Measurements from ENCODE around the gene APOL6. TPM values are rescaled to one million over a fixed set of nuclear protein-coding genes. Genes with fewer than 3 reads are reported as not detected.
A peak's percentile ranks its signal among the peaks of the same experiment; 100 is the strongest.
"Not testable (repeated sequence)": the region's sequence is repeated elsewhere in the genome, so short reads cannot be mapped to it uniquely, and the experiment has no call there.

The APOL6 gene
- polyA plus RNA-seq, 3 donors, result 3.0 to 4.2 (median 3.6) TPM

DNA sequence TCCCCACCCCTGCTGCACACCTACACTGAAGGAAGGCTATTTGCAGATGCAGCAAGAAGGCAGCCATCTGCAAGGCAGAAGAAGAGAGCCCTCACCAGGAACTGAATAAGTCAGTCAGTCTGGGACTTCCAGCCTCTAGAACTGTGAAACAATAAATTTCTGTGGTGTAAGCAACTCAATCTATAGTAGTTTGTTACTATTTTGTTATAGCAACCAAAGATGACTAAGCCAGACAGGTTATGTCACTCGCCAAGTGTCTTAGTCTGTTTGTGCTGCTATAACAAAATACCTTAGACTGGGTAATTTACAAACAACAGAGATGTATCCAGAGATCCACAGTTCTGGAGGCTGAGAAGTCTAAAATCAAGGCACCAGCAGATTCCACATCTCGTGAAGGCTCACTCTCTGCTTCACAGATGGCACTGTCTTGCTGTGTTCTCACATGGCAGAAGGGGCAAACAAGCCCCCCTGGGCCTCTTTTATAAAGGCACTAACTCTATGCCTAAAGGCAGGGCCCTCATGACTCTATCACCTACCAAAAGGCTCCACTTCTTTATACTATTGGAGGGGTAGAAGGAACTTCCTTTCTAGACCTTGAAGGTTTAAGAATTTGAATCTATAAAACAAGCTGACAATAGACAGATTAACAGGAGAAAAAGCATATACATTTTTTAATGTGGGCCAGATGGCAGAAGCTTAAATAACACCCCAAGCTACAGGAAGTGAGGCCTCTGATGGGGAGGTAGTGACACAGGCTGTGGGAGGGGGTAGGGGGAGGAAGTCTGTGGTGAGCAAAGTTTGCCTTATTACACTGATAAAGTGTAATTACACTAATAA is 12.3 kb downstream of the APOL6 start:
- DNase-seq (ENCODE audit: extremely low read depth in 1 of 11, low read depth in 9 of 11, low spot score in 4 of 11), result no peak

DNA sequence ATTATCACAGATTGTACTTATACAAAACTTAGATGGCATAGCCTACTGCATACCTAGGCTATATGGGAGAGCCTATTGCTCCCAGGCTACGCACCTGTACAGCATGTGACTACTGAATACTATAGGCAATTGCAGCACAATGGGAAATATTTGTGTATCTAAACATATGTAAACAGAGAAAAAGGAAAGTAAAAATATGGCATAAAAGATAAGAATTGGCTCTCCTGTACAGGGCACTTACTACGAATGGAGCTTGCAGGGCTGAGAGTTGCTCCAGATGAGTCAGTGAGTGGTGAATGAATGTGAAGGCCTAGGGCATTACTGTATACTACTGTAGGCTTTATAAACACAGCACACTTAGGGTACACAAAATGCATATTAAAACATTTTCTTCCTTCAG is 13.2 kb downstream of the APOL6 start:
- no peak for DNase-seq (ENCODE audit: extremely low read depth in 1 of 11, low read depth in 9 of 11, low spot score in 4 of 11)

DNA sequence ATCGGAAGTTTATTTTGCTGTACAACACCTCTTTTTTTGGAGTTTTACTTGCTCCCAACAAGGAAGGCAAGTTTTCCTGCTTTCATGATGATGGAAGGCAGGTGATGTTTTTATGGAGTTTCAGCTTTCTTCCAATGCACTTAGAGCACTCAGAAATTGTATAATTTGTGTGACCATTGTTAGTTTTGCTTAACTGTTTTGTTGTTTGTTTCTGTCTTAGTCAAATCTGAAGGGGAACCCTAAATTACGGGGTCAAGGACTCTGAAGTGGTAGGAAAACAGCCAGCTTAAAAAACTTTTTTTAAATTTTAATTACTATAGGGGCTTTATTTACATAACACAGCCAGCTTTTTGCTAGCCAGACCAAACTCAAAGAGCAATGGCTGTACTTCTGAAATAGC is 14.7 kb downstream of the APOL6 start:
- peak in 1 of 11 donors; percentile 33 for DNase-seq (ENCODE audit: extremely low read depth in 1 of 11, low read depth in 9 of 11, low spot score in 4 of 11)

DNA sequence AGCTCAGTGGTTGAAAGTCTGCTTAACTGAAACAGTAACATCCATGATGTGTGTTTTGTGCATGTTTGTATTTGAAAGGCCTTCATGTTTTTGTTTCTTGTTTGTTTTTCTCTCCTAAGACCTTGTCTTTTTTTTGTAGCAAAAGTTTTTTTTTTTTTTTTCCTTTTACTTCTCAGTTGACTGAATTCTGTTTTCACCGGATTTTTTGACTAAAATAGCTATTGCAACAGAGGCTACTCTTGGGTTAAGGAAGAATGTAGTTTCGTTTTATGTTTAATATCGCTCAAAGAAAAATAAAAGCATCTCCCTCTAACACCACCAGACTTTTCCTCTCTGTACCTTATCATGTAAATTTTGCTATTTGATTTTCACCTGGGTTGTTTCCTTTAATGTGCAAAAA is 15.1 kb downstream of the APOL6 start:
- no peak for DNase-seq (ENCODE audit: extremely low read depth in 1 of 11, low read depth in 9 of 11, low spot score in 4 of 11)

DNA sequence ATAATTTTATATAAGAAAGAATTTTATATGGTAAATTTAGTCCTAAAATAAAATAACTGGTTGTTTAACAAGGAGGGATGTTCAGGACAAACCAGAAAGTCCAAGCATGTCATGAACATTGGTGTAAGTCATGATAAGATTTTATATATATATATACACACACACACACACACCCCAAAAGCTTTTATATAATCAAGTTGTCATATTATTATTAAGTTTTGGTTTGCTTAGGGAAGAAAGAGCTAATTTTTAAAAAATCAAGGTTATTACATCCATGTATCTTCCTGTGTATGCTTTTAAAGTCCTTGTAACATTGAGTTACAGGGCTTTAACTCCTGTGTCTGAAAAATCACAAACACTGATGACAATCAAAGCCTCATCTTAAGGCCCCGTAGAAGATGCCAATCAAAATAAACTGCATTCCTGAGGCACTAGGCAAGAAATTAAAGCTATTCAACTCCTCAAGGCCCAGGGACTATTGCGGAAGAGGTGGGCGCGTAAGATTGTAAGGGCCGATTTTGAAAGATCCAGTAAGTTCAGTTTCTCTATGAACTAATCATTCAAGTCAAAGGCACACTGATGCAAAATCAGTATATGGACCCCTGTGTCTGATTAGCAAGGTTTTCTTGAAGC is 16.8 kb downstream of the APOL6 start:
- DNase-seq (ENCODE audit: extremely low read depth in 1 of 11, low read depth in 9 of 11, low spot score in 4 of 11), result no peak

DNA sequence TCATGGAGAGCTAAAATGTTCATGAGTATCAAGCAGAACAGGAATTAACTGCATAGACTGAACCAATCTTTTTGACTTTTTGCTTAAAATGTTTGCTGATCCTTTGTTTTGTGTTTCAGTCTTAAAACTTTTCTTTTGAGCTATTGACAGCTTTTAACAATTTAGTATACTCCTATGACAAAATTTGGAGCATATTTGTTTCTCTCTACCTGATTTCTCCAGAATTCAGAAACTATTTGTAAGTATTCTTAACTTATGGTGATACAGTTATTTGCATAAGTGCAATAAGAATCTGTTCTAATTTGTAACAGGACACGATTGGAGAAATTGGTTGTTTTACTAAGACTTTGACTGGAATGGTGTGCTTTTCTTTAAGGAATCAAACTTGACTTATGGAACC is 18.5 kb downstream of the APOL6 start:
- not testable (repeated sequence) for DNase-seq (ENCODE audit: extremely low read depth in 1 of 11, low read depth in 9 of 11, low spot score in 4 of 11)

DNA sequence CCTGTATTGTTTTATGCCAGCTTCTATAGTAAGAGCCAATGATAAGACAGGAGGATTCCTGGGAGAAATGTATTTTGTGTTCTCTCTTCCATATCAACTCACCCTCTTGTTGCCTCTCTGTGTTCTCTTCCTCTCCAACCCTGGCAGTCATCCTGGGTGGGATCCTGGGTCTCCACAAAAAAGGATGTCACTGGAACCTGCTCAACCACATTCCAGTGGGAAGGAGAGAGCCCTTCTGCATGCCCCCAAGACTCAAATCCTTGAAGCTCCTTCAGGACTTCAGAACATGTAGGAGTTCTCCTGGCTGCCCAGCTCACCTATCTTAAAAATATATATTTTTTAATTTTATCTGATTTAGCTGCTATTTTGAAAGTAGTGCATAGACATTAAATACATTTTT is 26.1 kb downstream of the APOL6 start:
- DNase-seq (ENCODE audit: extremely low read depth in 1 of 11, low read depth in 9 of 11, low spot score in 4 of 11), result no peak

DNA sequence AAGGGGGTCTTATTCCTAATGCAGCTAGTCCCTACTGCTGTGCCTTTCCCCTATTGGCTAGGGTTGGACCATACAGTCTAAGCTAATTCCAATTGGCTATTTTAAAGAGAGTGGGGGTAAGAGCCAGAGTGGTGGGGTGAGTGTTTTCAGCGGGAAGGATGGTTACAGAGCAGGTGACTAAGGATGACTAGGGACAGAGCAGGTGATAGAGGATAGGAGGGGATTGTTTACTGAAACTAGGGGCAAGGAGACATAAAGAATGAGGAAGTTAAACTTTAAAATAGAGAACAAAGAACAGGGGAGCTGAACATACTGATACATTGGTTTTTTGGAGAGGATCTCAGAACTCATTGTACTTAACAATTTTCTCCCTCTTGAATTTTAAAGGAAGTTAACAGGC is 27.8 kb downstream of the APOL6 start:
- not testable (repeated sequence) for DNase-seq (ENCODE audit: extremely low read depth in 1 of 11, low read depth in 9 of 11, low spot score in 4 of 11)

DNA sequence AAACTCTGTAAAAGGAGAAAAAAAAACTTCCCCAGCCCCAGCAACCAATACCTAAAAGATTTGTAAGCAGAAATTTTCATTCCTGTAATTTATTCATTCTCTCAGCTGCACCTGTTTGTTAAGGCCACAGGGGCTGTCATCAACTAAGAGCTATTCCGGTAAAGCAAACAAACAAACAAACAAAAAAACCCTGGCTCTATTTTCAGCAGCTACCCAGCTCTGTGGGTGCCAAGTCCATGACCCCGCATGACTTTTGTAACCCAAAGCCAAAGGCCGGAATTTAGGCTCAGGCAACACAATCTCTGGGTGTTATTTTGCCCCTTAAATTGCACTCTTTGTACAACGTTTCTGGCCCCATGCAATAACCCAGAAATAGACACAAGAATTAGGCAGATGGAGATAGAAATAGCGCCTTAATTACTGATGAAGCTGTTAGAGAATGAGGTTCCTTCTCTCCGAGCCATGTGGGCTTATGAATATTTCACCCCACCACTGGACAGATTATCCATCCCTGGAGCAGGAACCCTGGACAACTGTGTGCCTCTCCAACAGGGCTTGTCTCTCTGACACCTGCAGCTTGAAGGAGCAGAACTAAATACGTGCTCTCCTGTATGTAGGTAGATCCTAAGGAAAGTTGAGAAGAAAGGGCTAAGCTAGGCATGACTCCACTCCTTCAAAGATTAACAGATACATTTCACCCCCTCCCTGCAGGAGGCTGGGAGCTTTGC is 29.4 kb downstream of the APOL6 start:
- no peak for DNase-seq (ENCODE audit: extremely low read depth in 1 of 11, low read depth in 9 of 11, low spot score in 4 of 11)

DNA sequence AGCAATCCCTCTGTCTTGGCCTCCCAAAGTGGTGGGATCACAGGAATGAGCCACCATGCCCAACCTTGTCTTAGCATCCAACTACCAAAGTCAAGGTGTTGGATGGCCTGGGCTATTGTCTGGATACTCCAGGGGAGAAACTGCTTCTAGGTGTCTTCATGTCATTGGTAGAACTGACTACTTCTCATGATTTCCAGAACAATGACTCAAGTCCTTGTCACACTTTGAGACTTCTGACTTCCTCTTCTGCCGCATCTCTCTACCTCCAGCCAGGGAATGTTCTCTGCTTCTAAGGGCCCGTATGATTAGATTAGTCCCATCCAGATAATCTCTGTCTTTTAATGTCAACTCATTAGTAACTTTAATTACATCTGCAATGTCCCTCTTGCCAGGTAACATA is 30.6 kb downstream of the APOL6 start:
- DNase-seq (ENCODE audit: extremely low read depth in 1 of 11, low read depth in 9 of 11, low spot score in 4 of 11), result no peak

DNA sequence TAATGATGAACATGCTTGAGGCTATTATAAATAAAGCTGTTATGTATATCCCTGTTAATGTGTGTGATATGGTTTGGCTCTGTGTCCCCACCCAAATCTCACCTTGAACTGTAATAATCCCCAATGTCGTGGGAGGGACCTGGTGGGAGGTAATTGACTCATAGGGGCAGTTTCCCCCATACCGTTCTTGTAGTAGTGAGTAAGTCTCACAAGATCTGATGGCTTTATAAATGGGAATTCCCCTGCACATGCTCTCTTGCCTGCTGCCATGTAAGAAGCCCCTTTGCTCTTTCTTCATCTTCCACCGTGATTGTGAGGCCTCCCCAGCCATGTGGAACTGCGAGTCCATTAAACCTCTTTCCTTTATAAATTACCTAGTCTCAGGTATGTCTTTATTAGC is 31.2 kb downstream of the APOL6 start:
- DNase-seq (ENCODE audit: extremely low read depth in 1 of 11, low read depth in 9 of 11, low spot score in 4 of 11), result not testable (repeated sequence)

DNA sequence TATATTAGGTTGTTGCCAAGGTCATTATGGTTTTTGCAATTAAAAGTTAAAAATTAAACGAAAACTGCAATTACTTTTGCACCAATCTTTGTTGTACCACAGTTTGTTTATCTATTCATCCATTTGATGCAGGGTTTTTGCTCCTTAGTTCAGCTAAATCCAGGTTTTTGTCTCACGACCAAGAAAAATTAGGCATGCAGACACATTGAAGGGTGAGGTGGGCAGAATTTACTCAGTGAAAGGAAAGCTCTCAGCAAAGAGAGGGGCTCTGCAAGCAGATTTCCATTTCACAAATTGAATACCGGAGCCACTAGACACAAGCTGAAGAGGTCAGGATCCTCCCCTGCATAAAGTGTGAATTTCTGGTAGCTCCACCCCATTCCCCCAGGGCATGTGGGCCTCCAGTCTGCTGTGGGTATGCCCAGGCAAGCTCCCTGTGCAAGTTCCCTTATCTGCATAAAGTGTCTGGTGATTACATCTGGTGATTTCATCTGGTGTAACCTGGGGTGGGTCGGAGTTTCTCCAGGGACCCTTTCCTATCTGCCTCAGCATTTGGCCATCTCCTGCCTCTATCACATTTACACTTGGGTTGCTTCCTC is 33.3 kb downstream of the APOL6 start:
- no peak for DNase-seq (ENCODE audit: extremely low read depth in 1 of 11, low read depth in 9 of 11, low spot score in 4 of 11)

DNA sequence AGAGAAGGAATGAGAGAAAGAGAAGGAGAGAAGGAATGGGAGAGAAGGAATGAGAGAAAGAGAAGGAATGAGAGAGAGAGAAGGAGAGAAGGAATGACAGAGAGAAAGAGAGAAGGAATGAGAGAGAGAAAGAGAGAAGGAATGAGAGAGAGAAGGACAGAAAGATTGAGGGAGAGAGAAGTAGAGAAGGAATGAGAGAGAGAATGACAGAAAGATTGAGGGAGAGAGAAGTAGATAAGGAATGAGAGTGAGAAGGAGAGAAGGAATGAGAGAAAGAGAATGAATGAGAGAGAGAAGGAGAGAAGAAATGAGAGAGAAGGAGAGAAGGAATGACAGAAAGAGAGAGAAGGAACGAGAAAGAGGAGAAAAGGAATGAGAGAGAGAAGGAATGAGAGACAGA is 35.3 kb downstream of the APOL6 start:
- DNase-seq (ENCODE audit: extremely low read depth in 1 of 11, low read depth in 9 of 11, low spot score in 4 of 11), result no peak

DNA sequence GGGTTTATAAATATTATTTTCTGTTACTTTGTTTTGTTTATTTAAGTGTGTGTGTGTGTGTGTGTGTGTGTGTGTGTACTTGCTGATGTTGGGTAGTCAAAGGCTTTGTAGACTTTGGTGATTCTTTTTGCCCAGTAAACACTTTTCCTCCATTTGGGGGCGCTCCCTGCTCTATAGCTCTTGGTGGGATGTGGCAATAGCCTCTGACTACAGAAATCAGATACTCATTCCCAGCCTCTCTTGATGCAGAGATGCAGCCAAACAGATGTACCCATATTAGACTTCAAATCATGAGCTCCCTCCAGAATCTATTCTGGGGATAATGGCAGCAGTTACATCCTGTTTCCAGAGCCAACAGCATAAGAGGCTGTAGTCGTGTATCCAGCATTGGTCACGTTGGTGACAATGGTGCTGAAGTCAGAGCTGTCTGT is 36.0 kb downstream of the APOL6 start:
- no peak for DNase-seq (ENCODE audit: extremely low read depth in 1 of 11, low read depth in 9 of 11, low spot score in 4 of 11)

DNA sequence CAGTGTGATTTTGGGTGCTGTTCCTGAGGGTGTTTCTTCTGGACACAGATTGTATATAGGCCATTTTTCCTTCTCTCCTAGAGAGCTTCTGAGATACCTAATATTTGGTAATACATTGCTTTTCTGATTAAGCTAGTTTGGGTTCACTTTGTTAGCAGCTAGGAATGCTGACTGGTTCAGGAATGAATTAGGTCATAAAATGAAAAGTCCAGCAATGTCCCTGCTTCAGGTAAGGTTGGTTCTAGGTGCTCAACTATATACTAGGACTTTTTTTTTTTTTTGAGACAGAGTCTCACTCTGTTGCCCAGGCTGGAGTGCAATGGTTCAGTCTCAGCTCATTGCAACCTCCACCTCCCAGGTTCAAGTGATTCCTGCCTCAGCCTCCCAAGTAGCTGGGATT is 36.5 kb downstream of the APOL6 start:
- DNase-seq (ENCODE audit: extremely low read depth in 1 of 11, low read depth in 9 of 11, low spot score in 4 of 11), result no peak

DNA sequence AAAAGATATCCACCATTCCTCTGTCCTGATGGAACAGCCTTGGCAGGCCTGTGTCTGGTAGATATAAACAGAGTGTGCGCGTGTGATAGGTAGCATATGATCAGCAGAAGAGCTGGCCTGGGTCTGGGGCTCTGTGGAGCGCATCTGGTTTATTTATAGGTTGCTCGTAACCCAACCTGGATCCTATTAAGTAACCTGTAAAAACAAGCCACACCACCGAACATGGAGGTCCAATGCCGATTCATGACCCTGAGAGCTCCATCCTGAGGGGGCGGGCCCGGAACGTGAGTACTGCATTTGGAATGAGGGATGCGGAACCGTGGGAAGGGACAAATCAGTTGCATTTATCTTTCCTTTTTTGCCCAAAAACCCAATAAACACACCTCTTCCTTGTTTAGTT is 37.5 kb downstream of the APOL6 start:
- peak in 2 of 11 donors; percentile 19 to 40 for DNase-seq (ENCODE audit: extremely low read depth in 1 of 11, low read depth in 9 of 11, low spot score in 4 of 11)

DNA sequence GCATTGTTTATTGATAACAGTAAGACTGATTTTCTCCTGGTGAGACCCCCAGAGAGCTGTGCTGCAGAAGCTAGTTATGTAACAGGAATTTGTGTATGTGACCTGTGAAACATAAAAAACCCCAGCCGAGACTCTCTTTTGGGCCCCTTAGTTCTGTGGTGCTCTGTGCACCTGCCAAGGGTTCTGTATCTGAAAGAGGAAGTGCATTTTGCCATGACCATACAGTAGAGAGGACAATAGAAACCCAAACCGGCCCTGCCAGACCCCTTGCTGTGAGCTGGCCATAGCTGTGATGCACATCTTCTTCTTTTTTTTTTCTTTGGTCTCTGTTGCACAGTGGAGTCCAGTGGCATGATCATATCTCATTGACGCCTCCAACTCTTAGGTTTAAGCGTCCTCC is 38.1 kb downstream of the APOL6 start:
- no peak for DNase-seq (ENCODE audit: extremely low read depth in 1 of 11, low read depth in 9 of 11, low spot score in 4 of 11)

DNA sequence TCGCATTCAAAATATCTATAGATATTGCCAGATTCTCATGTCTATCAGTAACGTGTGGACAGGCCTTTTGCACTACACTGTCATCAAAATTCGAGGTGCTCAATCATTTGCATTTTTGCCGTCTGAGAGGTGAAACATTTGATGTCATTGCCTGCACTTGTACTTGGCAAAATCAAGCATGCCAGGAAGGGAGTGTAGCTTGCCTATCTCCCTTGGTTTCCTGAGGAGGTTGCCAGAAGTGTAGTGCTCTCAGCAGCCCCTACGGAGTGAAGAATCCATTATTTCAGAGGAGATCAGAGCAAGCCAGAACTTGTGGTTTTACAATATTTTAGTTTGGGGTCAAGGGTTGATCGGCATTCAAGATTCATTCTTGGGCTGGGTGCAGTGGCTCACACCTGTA is 39.2 kb downstream of the APOL6 start:
- no peak for DNase-seq (ENCODE audit: extremely low read depth in 1 of 11, low read depth in 9 of 11, low spot score in 4 of 11)

DNA sequence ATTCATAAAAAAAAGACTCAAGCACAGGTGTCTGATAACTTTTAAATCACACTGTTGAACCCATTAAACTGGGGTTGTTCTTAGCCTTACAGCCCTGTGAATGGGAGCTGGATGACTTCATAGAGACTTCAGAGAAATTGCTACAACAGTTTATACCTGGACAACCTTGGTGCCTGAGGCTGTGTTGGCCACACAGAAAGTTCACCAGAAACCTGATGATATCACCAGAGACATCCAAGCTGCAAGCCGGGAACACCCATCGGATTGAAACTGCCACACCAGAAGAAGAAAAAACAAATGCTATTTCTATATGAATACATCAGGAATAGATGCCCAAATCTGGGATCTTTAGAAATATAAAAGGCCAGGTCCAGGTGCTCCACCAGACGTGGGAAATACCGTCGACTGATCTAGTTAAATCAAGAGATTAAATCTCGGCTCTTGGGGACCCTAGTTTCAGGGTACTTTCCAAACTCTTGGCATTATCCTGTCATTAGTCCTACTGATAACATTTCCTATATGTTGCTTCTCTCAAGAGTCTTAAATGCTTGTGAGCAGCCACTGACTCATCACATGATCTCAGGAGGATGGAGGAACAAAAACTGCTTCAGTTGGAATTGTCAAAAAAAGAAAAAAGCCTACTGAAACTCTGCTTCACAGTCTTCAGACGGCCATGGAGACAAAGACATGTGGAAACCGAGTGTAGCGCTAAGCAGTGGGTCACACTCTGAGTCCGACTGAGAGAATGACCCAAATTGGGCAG is 40.8 kb downstream of the APOL6 start:
- DNase-seq (ENCODE audit: extremely low read depth in 1 of 11, low read depth in 9 of 11, low spot score in 4 of 11), result no peak

Measured in renal cortex interstitium (tissue), 11 donors.